Hepatocyte (in vitro differentiated cells): ENCODE results near the gene TNRC6A.

Source experiments
- EZH2phosphoT487 ChIP-seq: fragments of 200-600 bp; sonication (generic); IDR thresholded peaks from one replicate; pipeline ENCODE4 v1.6.1; 2018; ENCODE audit warnings: antibody characterized with exemption, mild to moderate bottlenecking, low read depth, moderate library complexity; ENCODE audit not compliant: unreplicated experiment, severe bottlenecking
- TF ChIP-seq, protein P1 (sequence below): fragments of 200-600 bp; sonication (generic); IDR thresholded peaks from 2 replicates; pipeline ENCODE4 v1.5.1; 2016; ENCODE audit warnings: antibody characterized with exemption, mild to moderate bottlenecking; ENCODE audit not compliant: poor library complexity

DNA sequence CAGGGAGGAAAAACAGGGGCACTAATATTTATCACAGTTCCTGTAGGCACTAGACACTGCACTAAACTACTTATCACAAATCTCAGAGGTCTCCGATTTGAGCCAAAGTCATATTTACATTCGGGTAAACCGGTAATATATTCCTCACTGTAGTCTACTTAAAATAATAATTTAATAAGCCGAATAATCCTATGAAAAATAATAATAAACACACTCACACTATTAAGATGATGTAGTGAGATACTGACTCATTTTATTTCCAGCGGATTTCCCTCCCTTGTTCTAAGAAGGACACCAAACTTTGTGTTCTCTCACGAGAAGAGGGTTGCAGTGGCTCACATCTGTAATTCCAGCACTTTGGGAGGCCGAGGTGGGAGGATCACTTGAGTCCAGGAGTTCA, 36.6 kb upstream of the TNRC6A start:
- TF ChIP-seq, protein P1, sequence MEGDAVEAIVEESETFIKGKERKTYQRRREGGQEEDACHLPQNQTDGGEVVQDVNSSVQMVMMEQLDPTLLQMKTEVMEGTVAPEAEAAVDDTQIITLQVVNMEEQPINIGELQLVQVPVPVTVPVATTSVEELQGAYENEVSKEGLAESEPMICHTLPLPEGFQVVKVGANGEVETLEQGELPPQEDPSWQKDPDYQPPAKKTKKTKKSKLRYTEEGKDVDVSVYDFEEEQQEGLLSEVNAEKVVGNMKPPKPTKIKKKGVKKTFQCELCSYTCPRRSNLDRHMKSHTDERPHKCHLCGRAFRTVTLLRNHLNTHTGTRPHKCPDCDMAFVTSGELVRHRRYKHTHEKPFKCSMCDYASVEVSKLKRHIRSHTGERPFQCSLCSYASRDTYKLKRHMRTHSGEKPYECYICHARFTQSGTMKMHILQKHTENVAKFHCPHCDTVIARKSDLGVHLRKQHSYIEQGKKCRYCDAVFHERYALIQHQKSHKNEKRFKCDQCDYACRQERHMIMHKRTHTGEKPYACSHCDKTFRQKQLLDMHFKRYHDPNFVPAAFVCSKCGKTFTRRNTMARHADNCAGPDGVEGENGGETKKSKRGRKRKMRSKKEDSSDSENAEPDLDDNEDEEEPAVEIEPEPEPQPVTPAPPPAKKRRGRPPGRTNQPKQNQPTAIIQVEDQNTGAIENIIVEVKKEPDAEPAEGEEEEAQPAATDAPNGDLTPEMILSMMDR = no peak
- no peak for TF ChIP-seq EZH2phosphoT487
